ENCODE measurements around the gene RERE.
A peak's percentile ranks its signal among the peaks of the same experiment; 100 is the strongest.

RERE gene

GRCh38 chr1:8473121-8473875 is 344.1 kb downstream of the RERE start:
- no peak overlapping the region for H3K4me3 Mint-ChIP-seq

GRCh38 chr1:8472668-8473067 is 344.8 kb downstream of the RERE start:
- H3K27ac Mint-ChIP-seq: peak overlapping the region; percentile 40

More at GRCh38 chr1:8473121-8473875, 344.1 kb downstream of the RERE start:
- peak overlapping the region; percentile 40 for H3K27ac Mint-ChIP-seq
- no peaks in the 10 kb centered on the region for H3K9me3 Mint-ChIP-seq
- H3K36me3 Mint-ChIP-seq (ENCODE audit: low read depth): peaks cover 4% of the 10 kb centered on the region
- H3K4me1 Mint-ChIP-seq (ENCODE audit: low read depth): peaks cover 69% of the 10 kb centered on the region
- no peaks in the 10 kb centered on the region for H3K27me3 Mint-ChIP-seq
- no peak for DNase-seq

DNA sequence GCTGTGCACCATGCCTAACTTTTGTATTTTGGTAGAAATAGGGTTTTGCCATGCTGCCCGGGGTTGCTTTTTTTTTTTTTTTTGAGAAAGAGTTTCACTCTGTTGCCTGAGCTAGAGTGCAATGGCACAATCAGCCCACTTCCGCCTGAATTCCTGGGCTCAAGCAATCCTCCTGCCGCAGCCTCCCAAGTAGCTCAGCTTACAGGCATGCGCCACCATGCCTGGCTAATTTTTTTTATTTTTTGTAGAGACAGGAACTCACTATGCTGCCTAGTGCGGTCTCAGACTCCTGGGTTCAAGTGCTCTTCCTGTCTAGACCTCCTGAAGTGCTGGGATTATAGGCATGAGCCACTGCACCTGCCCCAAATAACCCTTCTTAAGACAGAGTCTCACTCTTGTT is 346.0 kb downstream of the RERE start:
- Mint-ChIP-seq H3K4me3 (no peak overlapping the region), H3K27me3 (no peaks in the 10 kb centered on the region), H3K4me1 (ENCODE audit: low read depth) (peaks cover 52% of the 10 kb centered on the region), H3K27ac (no peak overlapping the region), H3K36me3 (ENCODE audit: low read depth) (peaks cover 4% of the 10 kb centered on the region), H3K9me3 (no peaks in the 10 kb centered on the region)
- DNase-seq: no peak

More at GRCh38 chr1:8472668-8473067, 344.8 kb downstream of the RERE start:
- no peaks in the 10 kb centered on the region for H3K9me3 Mint-ChIP-seq
- H3K36me3 Mint-ChIP-seq (ENCODE audit: low read depth): peaks cover 4% of the 10 kb centered on the region
- no peak for DNase-seq
- peaks cover 63% of the 10 kb centered on the region for H3K4me1 Mint-ChIP-seq (ENCODE audit: low read depth)
- H3K27me3 Mint-ChIP-seq: no peaks in the 10 kb centered on the region
- H3K4me3 Mint-ChIP-seq: peak overlapping the region; percentile 23

GRCh38 chr1:8468751-8469150 is 348.7 kb downstream of the RERE start:
- no peak for DNase-seq
- Mint-ChIP-seq H3K9me3 (no peaks in the 10 kb centered on the region), H3K36me3 (ENCODE audit: low read depth) (peaks cover 12% of the 10 kb centered on the region), H3K4me3 (no peak overlapping the region), H3K4me1 (ENCODE audit: low read depth) (peaks cover 46% of the 10 kb centered on the region), H3K27ac (peak overlapping the region; percentile 24), H3K27me3 (no peaks in the 10 kb centered on the region)

GRCh38 chr1:8467308-8467707 is 350.1 kb downstream of the RERE start:
- Mint-ChIP-seq H3K9me3 (no peaks in the 10 kb centered on the region), H3K4me3 (no peak overlapping the region), H3K4me1 (ENCODE audit: low read depth) (peaks cover 44% of the 10 kb centered on the region), H3K36me3 (ENCODE audit: low read depth) (peaks cover 18% of the 10 kb centered on the region), H3K27ac (no peak overlapping the region), H3K27me3 (no peaks in the 10 kb centered on the region)
- DNase-seq: no peak

GRCh38 chr1:8465692-8466091 is 351.7 kb downstream of the RERE start:
- DNase-seq: no peak
- H3K27me3 Mint-ChIP-seq: no peaks in the 10 kb centered on the region
- no peaks in the 10 kb centered on the region for H3K9me3 Mint-ChIP-seq
- peaks cover 41% of the 10 kb centered on the region for H3K4me1 Mint-ChIP-seq (ENCODE audit: low read depth)
- no peak overlapping the region for H3K4me3 Mint-ChIP-seq
- H3K36me3 Mint-ChIP-seq (ENCODE audit: low read depth): peaks cover 20% of the 10 kb centered on the region
- no peak overlapping the region for H3K27ac Mint-ChIP-seq

- Mint-ChIP-seq H3K27ac (no peak overlapping the region), H3K36me3 (ENCODE audit: low read depth) (peaks cover 20% of the 10 kb centered on the region), H3K4me3 (no peak overlapping the region), H3K27me3 (no peaks in the 10 kb centered on the region), H3K4me1 (ENCODE audit: low read depth) (peaks cover 38% of the 10 kb centered on the region), H3K9me3 (no peaks in the 10 kb centered on the region)
- no peak for DNase-seq
Observed at GRCh38 chr1:8465013-8465412, 352.4 kb downstream of the RERE start.

DNA sequence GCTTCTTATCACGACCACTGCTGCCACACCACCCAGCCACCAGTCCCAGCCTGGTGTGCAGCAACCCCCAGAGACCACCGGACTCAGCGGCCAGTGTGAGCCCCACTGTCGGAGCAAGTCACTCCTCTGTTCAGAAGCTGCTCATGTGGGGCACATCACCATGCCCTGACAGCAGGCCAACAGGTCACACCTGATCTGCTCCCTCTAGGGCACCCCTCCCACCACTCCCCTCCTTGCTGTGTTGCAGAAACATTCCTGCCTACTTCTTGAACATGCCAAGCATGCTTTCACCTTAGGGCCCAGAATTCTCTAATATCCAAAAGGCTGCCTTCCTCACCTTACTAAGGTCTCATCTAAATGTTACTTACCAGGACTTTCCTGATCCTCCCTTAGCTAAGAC is 353.1 kb downstream of the RERE start:
- Mint-ChIP-seq H3K4me1 (ENCODE audit: low read depth) (peaks cover 34% of the 10 kb centered on the region), H3K9me3 (no peaks in the 10 kb centered on the region), H3K36me3 (ENCODE audit: low read depth) (peaks cover 20% of the 10 kb centered on the region), H3K4me3 (no peak overlapping the region), H3K27ac (peak overlapping the region; percentile 5), H3K27me3 (no peaks in the 10 kb centered on the region)
- DNase-seq: no peak

DNA sequence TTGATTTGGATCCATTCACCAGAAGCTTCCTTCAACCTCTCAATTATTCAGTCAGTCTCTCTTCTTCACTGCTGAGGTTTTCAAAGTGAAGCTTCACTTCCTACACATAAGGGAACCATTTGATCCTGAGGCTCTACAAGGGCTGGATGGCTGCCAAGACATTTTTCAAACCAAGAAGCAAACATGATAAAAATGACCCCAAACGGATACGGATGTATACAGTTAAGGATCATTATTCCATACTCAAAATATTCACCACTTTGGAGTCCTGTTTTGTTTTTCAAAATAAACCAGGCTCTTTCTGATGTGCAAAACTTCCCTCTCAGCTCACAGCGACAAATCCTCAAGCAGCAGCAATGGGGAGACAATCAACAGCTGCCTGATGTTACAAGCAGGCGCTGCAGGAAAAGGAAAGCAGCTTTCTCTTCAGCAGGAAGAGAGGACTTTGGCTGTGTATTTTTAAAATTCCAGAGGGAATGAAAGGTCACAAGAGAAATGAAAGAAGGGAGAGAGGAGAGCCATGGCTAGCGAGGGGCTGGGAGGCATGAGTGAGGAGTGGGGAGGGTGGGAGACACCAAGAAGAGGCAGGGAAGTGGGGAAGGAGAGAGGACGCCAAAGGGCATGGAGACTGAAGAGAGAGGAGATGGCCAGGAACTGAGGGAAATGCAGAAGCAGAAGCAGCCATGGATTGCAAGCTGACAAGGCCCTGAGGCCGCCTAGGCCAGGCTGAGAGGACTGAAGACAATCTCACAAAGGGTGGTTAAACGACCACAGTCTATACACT is 354.1 kb downstream of the RERE start:
- DNase-seq: no peak
- H3K27me3 Mint-ChIP-seq: no peaks in the 10 kb centered on the region
- H3K4me1 Mint-ChIP-seq (ENCODE audit: low read depth): peaks cover 35% of the 10 kb centered on the region
- H3K36me3 Mint-ChIP-seq (ENCODE audit: low read depth): peaks cover 20% of the 10 kb centered on the region
- H3K4me3 Mint-ChIP-seq: no peak overlapping the region
- H3K9me3 Mint-ChIP-seq: no peaks in the 10 kb centered on the region
- H3K27ac Mint-ChIP-seq: peak overlapping the region; percentile 75

DNA sequence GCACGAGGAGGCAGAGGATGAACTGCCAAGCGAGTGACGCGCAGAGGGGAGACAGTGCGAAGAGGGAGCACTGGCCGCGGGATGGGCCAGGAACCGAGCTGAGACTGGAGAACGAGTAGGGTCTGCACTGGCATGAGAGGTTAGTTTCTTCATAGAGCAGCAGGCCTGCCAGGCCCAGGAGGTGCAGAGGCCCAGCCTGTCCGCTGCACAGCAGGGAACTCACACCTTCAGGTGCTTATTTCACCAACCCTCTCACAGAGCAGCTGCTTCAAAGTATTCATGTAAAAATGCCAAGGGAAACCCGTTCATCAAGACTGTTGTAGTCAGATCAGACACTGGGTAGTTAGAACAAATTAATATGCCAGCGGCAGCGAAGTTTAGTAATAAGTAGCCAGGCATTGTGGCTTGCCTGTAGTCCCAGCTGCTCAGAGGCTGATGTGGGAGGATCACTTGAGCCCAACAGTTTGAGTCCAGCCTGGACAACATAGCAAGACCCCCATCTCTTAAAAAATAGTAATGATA is 355.0 kb downstream of the RERE start:
- H3K4me3 Mint-ChIP-seq: no peak overlapping the region
- no peaks in the 10 kb centered on the region for H3K27me3 Mint-ChIP-seq
- H3K27ac Mint-ChIP-seq: peak overlapping the region; percentile 7
- no peaks in the 10 kb centered on the region for H3K9me3 Mint-ChIP-seq
- peaks cover 20% of the 10 kb centered on the region for H3K36me3 Mint-ChIP-seq (ENCODE audit: low read depth)
- DNase-seq: no peak
- H3K4me1 Mint-ChIP-seq (ENCODE audit: low read depth): peaks cover 41% of the 10 kb centered on the region

DNA sequence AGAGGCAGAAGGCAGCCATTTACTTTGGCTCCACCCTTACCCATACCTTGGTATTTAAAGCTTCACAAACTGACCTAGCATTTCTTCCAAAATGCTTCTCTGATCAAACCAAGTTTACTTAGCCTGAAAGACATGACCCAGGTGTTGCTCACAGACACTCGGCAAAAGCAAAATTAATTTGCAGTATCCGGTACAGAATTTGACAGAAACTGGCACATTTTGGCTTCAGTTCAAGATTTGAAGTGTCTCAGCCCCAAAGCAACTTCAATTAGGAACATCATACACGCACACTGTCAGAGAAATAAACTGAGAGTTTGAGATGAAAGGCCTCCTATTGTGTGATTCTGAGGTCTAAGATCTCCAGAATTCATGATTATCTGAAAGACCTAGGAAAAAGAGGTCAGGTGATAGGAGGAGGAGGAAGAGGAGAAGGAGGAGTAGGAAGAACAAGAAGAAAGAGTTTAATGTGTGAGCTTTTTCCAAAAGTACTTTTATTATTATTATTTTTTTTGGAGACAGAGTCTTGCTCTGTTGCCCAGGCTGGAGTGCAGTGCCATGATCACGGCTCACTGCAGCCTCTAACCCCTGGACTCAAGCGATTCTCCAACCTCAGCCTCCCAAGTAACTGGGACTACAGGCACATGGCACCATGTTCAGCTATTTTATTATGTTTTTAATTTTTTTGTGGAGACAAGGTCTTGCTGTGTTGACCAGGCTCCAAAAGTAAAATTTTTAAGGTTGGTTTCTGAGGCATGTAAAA is 355.9 kb downstream of the RERE start:
- H3K27ac Mint-ChIP-seq: peak overlapping the region; percentile 9
- H3K27me3 Mint-ChIP-seq: no peaks in the 10 kb centered on the region
- DNase-seq: no peak
- peaks cover 50% of the 10 kb centered on the region for H3K4me1 Mint-ChIP-seq (ENCODE audit: low read depth)
- no peaks in the 10 kb centered on the region for H3K9me3 Mint-ChIP-seq
- peaks cover 20% of the 10 kb centered on the region for H3K36me3 Mint-ChIP-seq (ENCODE audit: low read depth)
- no peak overlapping the region for H3K4me3 Mint-ChIP-seq

GRCh38 chr1:8460784-8461183 is 356.7 kb downstream of the RERE start:
- no peak for DNase-seq
- Mint-ChIP-seq H3K27ac (no peak overlapping the region), H3K4me3 (no peak overlapping the region), H3K4me1 (ENCODE audit: low read depth) (peaks cover 56% of the 10 kb centered on the region), H3K36me3 (ENCODE audit: low read depth) (peaks cover 20% of the 10 kb centered on the region), H3K9me3 (no peaks in the 10 kb centered on the region), H3K27me3 (no peaks in the 10 kb centered on the region)

DNA sequence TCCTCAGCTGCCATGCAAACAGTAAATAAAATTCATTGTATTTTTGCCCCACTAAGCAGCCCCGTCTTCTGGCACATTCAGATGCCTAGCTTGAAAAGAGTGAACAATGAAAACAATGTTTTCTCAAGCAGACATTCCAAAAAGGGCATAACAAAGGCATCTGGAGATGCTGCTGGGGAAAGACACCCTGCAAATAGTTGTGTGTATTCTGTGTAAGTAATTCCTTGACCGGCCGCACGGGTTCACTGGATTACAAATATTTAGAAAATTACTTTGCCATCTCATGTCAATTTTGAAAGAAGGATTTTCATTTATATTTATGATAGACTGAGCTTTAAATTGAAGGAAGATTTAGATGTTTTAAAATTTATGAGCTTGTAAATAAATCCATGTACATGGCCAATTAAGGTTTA is 357.3 kb downstream of the RERE start:
- no peak overlapping the region for H3K4me3 Mint-ChIP-seq
- H3K9me3 Mint-ChIP-seq: no peaks in the 10 kb centered on the region
- no peak for DNase-seq
- H3K4me1 Mint-ChIP-seq (ENCODE audit: low read depth): peaks cover 57% of the 10 kb centered on the region
- H3K36me3 Mint-ChIP-seq (ENCODE audit: low read depth): peaks cover 18% of the 10 kb centered on the region
- H3K27ac Mint-ChIP-seq: no peak overlapping the region
- no peaks in the 10 kb centered on the region for H3K27me3 Mint-ChIP-seq

DNA sequence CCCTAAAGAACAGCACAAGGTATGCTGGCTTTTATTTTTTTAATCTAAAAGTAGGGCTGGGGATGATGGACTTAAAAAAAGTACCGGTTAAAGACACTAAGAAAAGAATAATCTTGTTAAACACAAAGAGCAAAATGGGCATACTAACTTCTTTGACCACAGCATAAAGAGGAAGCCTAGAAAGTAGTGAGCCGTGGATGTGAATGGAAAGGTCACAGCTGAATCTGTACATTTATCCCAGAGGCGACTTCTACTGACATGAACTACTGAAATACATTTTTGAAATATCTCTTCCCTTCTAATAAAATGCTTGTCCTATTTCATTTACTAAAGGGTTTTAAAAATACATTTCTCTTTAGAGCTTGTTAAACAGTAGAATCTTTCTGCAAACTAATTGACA is 358.8 kb downstream of the RERE start:
- Mint-ChIP-seq H3K4me3 (no peak overlapping the region), H3K27ac (no peak overlapping the region), H3K4me1 (ENCODE audit: low read depth) (peaks cover 49% of the 10 kb centered on the region), H3K27me3 (no peaks in the 10 kb centered on the region), H3K9me3 (no peaks in the 10 kb centered on the region), H3K36me3 (ENCODE audit: low read depth) (peaks cover 15% of the 10 kb centered on the region)
- no peak for DNase-seq
